WERI-Rb-1 (cell line): ENCODE data around the gene KLHL2.
"Not testable (repeated sequence)": the region's sequence is repeated elsewhere in the genome, so short reads cannot be mapped to it uniquely, and the experiment has no call there.

Experiments used
- DNase-seq: peaks from one replicate; pipeline ENCODE4 v3.0.0-alpha.2; 2020
- H3K27ac ChIP-seq: fragments of 250-450 bp; sonication (Bioruptor Pico); 2 replicates; pipeline ENCODE4 v1.5.1; 2020; ENCODE audit warnings: mild to moderate bottlenecking, moderate library complexity
- H3K27me3 ChIP-seq: fragments of 250-450 bp; sonication (Bioruptor Pico); 2 replicates; pipeline ENCODE4 v1.5.1; 2021; ENCODE audit warnings: mild to moderate bottlenecking, low read depth, moderate library complexity; ENCODE audit not compliant: insufficient read depth, severe bottlenecking
- H3K36me3 ChIP-seq: fragments of 250-450 bp; sonication (Bioruptor Pico); 2 replicates; pipeline ENCODE4 v1.5.1; 2020; ENCODE audit warnings: mild to moderate bottlenecking, moderate library complexity
- H3K4me3 ChIP-seq: 2 replicates; pipeline ENCODE4 v1.5.1; 2011; ENCODE audit warnings: low read depth, mild to moderate bottlenecking, control low read depth, low read length
- H3K9me3 ChIP-seq: fragments of 250-450 bp; sonication (Bioruptor Pico); 2 replicates; pipeline ENCODE4 v1.5.1; 2021; ENCODE audit warnings: mild to moderate bottlenecking, moderate library complexity; ENCODE audit not compliant: severe bottlenecking
- CTCF ChIP-seq: IDR thresholded peaks from 2 replicates; pipeline ENCODE4 v1.5.1; 2011; ENCODE audit warnings: low read depth, mild to moderate bottlenecking, control low read depth, inconsistent platforms, low read length

KLHL2 gene

GRCh38 chr4:165208221-165208652, 876 bp downstream of the KLHL2 start:
- no peaks in the 10 kb centered on the region for H3K36me3 ChIP-seq
- no peak overlapping the region for H3K27ac ChIP-seq
- no peak for TF ChIP-seq CTCF
- no peaks in the 10 kb centered on the region for H3K9me3 ChIP-seq
- DNase-seq, result no peak
- H3K4me3 ChIP-seq, result peak overlapping the region; percentile 82
- no peaks in the 10 kb centered on the region for H3K27me3 ChIP-seq

DNA sequence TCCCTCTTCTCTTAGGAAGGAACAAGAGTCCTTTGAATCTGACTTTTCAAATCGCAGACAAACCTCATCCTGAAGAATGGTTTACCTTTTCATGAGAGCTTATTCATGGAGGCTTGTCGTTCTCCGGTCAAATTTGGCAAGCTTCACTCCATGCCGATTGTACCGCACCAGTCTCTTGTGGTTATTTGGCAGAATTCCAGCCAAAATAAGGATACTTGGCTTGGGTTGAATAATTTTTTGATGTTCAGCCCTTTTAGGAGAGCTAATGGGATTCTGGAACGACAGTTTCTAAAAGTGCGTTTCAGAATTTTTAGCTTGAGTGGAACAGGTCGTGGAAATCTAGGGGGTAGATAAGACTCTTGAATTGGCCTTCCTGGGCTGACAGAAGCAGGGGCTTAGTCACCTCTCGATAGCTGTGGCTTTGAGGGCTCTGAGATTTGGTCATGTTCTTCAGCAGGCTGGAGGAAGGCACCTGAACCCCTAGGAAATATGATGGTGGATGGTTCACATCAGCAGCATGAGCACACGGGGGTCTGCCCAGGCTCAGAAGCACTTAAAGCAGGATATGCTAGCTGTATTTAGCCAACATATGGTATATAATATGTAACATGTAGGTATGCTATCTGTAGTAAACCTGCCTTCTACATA, 1.5 kb downstream of the KLHL2 start:
- Histone ChIP-seq H3K9me3 (no peaks in the 10 kb centered on the region), H3K27me3 (no peaks in the 10 kb centered on the region), H3K36me3 (no peaks in the 10 kb centered on the region), H3K27ac (no peak overlapping the region), H3K4me3 (no peak overlapping the region)
- no peak for DNase-seq
- TF ChIP-seq CTCF, result no peak

- no peaks in the 10 kb centered on the region for H3K36me3 ChIP-seq
- no peak for DNase-seq
- H3K27ac ChIP-seq, result no peak overlapping the region
- H3K27me3 ChIP-seq, result no peaks in the 10 kb centered on the region
- TF ChIP-seq CTCF, result no peak
- no peak overlapping the region for H3K4me3 ChIP-seq
- H3K9me3 ChIP-seq, result no peaks in the 10 kb centered on the region
Measured at GRCh38 chr4:165209796-165210195, 2.4 kb downstream of the KLHL2 start.

GRCh38 chr4:165210566-165210965, 3.2 kb downstream of the KLHL2 start:
- H3K4me3 ChIP-seq, result no peak overlapping the region
- no peak for TF ChIP-seq CTCF
- H3K27me3 ChIP-seq, result no peaks in the 10 kb centered on the region
- H3K36me3 ChIP-seq, result no peaks in the 10 kb centered on the region
- no peaks in the 10 kb centered on the region for H3K9me3 ChIP-seq
- no peak overlapping the region for H3K27ac ChIP-seq
- DNase-seq, result no peak

DNA sequence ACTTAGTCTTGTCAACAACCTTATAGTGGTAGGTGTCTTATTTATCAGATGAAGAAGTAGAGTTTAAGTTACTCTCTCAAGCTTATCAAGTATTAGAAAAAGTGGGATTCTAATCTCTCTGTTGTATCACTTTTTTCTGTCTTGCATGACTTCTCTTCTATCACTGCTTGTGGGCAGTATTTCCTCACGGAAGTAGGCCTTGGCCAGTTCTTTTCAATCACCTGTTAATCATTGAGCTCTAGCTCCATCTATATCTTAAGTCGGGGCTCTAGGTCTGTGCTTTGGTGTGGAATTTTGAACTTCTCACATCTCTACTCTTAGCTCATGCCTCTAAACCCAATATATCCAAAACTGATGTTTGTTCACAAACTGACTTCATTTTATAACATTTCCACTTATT, 5.3 kb downstream of the KLHL2 start:
- not testable (repeated sequence) for H3K27ac ChIP-seq, H3K4me3 ChIP-seq, H3K9me3 ChIP-seq, DNase-seq, H3K36me3 ChIP-seq, H3K27me3 ChIP-seq

- not testable (repeated sequence) for H3K27me3 ChIP-seq, H3K9me3 ChIP-seq, H3K4me3 ChIP-seq, H3K27ac ChIP-seq, H3K36me3 ChIP-seq, DNase-seq
Measured at GRCh38 chr4:165213404-165213803, 6.0 kb downstream of the KLHL2 start.

GRCh38 chr4:165213991-165214709, 6.8 kb downstream of the KLHL2 start:
- not testable (repeated sequence) for H3K27me3 ChIP-seq, DNase-seq, H3K36me3 ChIP-seq, H3K27ac ChIP-seq, H3K9me3 ChIP-seq, H3K4me3 ChIP-seq

GRCh38 chr4:165215034-165215751, 7.8 kb downstream of the KLHL2 start:
- H3K36me3 ChIP-seq, DNase-seq, H3K27me3 ChIP-seq, H3K4me3 ChIP-seq, H3K9me3 ChIP-seq, H3K27ac ChIP-seq: not testable (repeated sequence)

GRCh38 chr4:165215761-165216487, 8.6 kb downstream of the KLHL2 start:
- not testable (repeated sequence) for DNase-seq, H3K27me3 ChIP-seq, H3K36me3 ChIP-seq, H3K9me3 ChIP-seq, H3K4me3 ChIP-seq, H3K27ac ChIP-seq
